GM18873 (cell line): Measurements from ENCODE around the gene KIF26B.

Source experiments
- ATAC-seq: cut with Tn5 transposase; IDR thresholded peaks from one replicate; pipeline ENCODE4 v1.9.1; 2021; ENCODE audit warnings: mild to moderate bottlenecking, moderate library complexity, moderate number of reproducible peaks; ENCODE audit not compliant: unreplicated experiment, low FRiP score

Gene KIF26B

DNA sequence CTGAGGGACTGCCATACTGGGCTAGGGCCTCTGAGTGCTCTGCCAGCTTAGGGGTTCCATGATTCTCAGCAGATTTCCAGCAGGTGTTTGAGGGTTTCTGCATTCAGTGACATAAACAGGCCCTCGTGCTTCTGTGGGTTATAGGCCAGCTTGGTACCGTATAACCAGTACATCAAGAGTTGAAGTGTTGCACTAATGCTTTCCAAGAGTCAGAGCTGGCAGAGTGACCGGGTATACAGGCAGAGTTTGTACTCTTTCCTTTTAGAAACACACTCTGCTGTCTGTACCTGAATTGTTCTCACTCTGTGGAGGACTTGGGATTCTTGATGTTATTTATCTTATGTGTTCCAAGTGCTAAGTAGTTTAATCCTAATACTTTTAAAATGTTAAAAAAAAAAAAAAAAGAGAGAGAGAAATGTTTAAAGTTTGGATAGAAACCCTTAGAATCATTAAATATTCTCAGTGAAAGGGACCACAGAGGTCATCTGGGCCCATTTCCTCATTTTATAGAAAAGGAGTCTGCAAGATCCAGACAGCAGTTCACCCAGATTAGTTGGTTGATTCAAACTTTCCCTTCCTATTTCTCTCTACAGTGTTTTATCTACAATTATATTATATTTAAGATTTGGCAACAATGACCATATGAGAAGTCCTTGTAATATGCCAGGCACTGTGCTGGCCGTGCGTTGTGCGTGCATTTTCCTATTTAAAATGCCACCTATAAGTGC is 325.8 kb downstream of the KIF26B start:
- ATAC-seq = no peak

DNA sequence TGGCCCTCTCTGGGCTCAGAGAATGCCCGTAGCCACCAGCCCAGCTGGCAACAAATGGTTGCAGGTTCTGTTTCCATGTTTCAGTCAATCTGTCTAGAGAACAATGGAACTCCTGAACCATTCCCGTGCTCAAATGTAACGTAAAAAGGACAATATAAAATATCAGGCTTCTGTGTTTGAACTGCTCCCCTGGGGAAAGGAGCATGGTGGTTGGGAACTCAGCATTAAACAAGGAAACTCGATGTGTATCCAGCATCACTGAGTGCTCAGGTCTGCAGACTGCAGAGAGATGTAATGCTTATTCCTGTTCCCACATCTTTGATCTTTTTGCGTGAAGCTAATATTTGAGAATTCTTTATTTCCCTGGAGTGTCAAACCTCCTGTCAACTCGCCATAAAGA is 326.5 kb downstream of the KIF26B start:
- ATAC-seq = no peak

DNA sequence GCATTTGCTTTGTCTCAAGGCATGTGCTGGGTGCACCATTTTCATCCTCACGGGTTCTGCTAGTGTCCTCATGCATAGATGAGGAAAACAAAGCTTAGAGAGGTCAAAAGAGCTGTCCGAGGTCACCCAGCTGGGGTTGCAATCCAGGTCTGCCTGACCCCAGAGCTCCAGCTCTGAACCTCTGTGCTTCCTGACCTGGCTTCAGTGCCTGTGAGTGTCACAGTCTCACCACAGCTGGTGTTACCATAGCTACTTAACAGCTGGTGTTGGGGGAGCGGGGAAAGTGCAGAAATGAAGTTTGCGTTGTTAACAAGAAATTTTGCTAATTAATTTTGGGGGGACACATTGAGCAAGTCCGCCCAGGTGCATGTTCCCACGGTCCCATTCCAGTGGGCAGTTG is 328.5 kb downstream of the KIF26B start:
- no peak for ATAC-seq

- ATAC-seq = no peak
Measured at GRCh38 chr1:245484176-245484575, 329.4 kb downstream of the KIF26B start.

- no peak for ATAC-seq
Measured at GRCh38 chr1:245485996-245486395, 331.2 kb downstream of the KIF26B start.

- no peak for ATAC-seq
Measured at GRCh38 chr1:245486775-245487470, 332.1 kb downstream of the KIF26B start.

- no peak for ATAC-seq
Measured at GRCh38 chr1:245488346-245489129, 333.8 kb downstream of the KIF26B start.

DNA sequence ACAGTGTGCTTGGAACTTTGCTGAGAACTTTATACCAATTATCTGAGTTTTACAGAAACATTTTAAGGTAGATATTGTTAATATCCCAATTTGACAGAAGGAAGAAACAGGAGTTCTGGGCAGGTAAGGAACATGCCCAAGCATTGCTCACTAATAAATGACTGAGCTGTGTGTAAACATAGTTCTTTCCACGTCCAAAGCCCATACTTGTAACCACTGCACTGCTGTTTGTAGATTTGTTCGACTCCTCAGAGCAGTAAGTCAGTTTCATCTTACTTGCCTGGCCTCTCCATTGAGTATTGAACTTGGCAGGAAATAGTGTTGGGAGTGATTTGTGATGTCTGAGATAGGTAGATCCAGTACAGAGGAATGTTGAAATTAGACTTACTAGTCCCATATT is 335.1 kb downstream of the KIF26B start:
- ATAC-seq = no peak

- ATAC-seq = no peak
Measured at GRCh38 chr1:245493029-245493428, 338.2 kb downstream of the KIF26B start.

DNA sequence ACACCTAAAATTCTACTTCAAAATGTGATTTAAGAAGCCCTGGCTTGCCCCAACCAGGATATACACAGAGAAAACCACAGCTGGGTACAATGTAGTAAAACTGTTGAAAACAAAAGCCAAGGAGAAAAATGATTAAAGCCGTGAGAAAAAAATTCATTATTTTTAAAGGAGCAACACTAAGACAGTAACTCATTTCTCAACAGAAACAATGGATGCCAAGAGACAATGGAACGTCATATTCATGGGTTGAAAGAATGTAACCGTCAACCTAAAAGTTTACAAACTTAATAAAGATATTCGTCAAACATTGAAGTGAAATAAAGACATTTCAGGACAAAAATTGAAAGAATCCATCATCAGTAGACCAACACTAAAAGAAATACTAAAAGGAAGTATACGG is 340.9 kb downstream of the KIF26B start:
- no peak for ATAC-seq

- ATAC-seq = no peak
Measured at GRCh38 chr1:245500546-245500945, 345.8 kb downstream of the KIF26B start.

DNA sequence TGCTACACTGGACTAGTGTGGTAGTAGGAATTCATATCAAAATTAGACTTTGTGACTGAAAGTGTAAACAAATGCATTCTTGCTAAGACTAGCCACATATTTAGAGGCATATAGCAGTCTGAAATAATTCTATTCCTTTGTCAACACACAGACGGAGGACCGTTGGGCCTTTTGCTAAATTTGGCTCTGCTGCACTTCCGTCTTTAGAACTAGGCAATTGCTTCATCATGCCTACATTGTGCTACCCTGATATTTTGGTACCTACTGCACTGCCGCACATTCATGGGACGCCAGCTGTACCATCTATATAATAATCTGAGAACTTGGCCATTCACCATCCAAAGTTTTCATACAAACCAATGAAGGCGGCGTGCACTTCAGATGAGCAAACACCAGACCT is 346.8 kb downstream of the KIF26B start:
- ATAC-seq = no peak

DNA sequence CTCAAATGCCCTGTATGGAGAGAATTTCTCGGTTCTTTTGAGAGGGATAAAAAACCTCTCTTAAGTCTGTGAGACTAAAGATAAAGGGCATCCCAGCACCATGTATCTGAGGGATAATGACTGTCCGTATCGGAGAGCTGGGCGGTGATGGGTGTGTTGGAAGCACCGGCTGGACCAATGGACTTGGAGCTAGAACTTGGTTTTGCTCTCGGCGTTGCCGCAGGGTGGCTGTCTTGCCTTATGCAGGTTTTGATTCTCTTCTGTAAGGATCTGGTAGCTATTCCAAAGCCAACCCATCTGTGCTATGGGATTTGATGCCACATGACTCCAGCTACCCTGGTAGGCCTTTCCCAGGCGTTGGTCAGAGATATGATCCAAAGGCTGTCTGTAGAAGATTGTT is 348.8 kb downstream of the KIF26B start:
- ATAC-seq = no peak

- ATAC-seq = no peak
Measured at GRCh38 chr1:245510144-245510543, 355.4 kb downstream of the KIF26B start.

GRCh38 chr1:245512181-245512888 is 357.6 kb downstream of the KIF26B start:
- no peak for ATAC-seq

DNA sequence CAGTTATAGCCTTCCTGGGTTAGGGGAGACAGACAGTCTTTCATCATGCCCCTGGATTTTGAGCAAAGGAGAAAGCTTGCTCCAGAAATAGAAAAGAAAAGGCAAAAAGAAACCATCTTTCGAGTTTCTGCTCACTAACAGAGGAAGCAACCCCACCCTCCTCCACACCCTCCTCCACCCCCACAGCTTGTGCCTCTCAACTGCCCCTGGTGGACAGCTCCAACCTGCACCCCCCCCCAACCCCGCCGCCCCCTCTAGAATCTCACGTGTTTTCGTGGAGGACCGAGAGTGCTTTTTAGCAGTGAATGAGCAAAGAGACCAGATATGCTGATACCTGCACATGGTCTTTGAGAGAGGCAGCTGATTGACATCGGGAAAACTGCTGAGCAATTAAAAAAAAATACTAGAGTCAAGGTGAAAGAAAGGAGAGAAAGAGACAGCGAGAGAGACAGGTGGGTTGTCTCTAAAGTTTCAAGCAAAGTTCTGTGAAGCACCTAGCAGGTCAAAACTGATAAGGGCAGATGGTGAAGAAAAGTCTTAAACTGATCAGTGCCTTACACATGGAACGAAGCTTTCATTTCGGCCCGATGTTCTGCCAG is 358.3 kb downstream of the KIF26B start:
- ATAC-seq = no peak

DNA sequence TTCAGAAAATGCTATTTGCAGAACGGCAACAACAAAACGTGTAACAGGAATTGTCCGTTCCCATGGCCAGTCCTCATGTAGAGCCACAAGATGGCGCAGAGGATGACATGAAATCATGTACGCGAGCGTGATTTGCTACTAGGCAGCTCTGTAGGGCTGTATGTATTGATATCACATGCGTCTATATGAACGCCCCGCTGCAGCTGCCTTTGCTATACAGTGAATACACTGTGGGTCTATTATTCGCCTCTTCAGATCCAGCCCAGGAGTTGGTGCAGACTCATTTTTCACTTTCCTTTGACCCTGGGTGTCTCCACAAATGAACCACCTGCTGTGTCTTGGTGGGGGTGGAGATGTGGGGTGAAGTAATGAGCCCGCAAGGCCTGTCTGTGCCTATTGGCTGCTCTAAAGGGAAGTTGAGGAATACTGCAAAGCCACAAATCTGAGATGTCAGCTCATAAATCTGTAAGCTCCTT is 361.5 kb downstream of the KIF26B start:
- ATAC-seq = no peak

GRCh38 chr1:245520611-245521010 is 365.8 kb downstream of the KIF26B start:
- no peak for ATAC-seq

- ATAC-seq = no peak
Measured at GRCh38 chr1:245526141-245526540, 371.4 kb downstream of the KIF26B start.

DNA sequence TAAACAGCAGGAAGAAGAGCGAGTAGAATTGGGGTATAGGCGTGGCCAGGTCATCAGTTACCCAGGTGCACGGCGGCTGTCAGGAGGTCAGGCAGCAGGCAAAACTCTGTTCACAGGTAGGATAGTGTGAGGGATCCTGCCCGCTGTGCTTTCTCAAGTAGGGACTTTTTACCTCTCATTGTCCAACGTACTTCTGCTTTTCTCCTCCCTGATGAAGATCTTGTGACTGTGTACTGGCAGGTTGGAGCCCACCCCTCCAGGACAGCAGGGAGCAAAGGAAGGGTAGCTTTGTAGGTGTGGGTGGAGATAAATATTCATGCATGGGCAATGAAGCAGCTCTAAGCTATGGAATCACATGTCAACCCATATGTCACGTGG is 373.5 kb downstream of the KIF26B start:
- no peak for ATAC-seq
